Astrocyte (in vitro differentiated cells and primary cell): ENCODE results near the gene SPTBN2. TPM values are rescaled to one million over a fixed set of nuclear protein-coding genes. Genes with fewer than 3 reads are reported as not detected.
A peak's percentile ranks its signal among the peaks of the same experiment; 100 is the strongest.

Source experiments
- DNase-seq: peaks from one replicate; pipeline ENCODE4 v3.0.0-alpha.2; 2010; ENCODE audit warnings: low read depth
- FAIRE-seq: peaks from 2 replicates; lab custom pipeline; 2011; peaks lifted over from hg19 to GRCh38; lab: Jason Lieb, UNC
- H2AFZ ChIP-seq: 2 replicates; pipeline ENCODE4 v1.6.0; 2012; ENCODE audit warnings: low read depth, low read length, inconsistent platforms
- H3K27ac ChIP-seq: 2 replicates; pipeline ENCODE4 v1.5.1; 2011; ENCODE audit warnings: low read depth, low read length, inconsistent platforms
- H3K27me3 ChIP-seq: 2 replicates; pipeline ENCODE4 v1.6.0; 2011; ENCODE audit warnings: low read length, inconsistent platforms; ENCODE audit not compliant: insufficient read depth
- H3K36me3 ChIP-seq: 2 replicates; pipeline ENCODE4 v1.5.1; 2011; ENCODE audit warnings: low read length, inconsistent platforms; ENCODE audit not compliant: insufficient read depth
- H3K4me1 ChIP-seq: 2 replicates; pipeline ENCODE4 v1.5.1; 2011; ENCODE audit warnings: low read length, inconsistent platforms; ENCODE audit not compliant: insufficient read depth
- H3K4me2 ChIP-seq: 2 replicates; pipeline ENCODE4 v1.6.0; 2012; ENCODE audit warnings: low read length, inconsistent platforms
- H3K4me3 ChIP-seq: 2 replicates; pipeline ENCODE4 v1.5.1; 2011; ENCODE audit warnings: low read depth, mild to moderate bottlenecking, low read length, inconsistent platforms; ENCODE audit not compliant: insufficient read depth
- H3K79me2 ChIP-seq: 2 replicates; pipeline ENCODE4 v1.6.0; 2012; ENCODE audit warnings: mild to moderate bottlenecking, low read length, inconsistent platforms; ENCODE audit not compliant: insufficient read depth
- H3K9ac ChIP-seq: 2 replicates; pipeline ENCODE4 v1.6.0; 2012; ENCODE audit warnings: mild to moderate bottlenecking, low read length, inconsistent platforms
- H3K9me3 ChIP-seq: 2 replicates; pipeline ENCODE4 v1.5.1; 2012; ENCODE audit warnings: low read depth, mild to moderate bottlenecking, low read length, inconsistent platforms; ENCODE audit not compliant: insufficient read depth
- H4K20me1 ChIP-seq: 2 replicates; pipeline ENCODE4 v1.6.0; 2012; ENCODE audit warnings: low read length, inconsistent platforms; ENCODE audit not compliant: insufficient read depth
- H3K27ac Mint-ChIP-seq: one replicate; pipeline ENCODE4 v1.8.0; 2021; ENCODE audit warnings: mild to moderate bottlenecking, mixed read lengths; ENCODE audit not compliant: unreplicated experiment
- H3K27me3 Mint-ChIP-seq: one replicate; pipeline ENCODE4 v1.8.0; 2021; ENCODE audit warnings: low read depth, mixed read lengths; ENCODE audit not compliant: unreplicated experiment
- H3K36me3 Mint-ChIP-seq: one replicate; pipeline ENCODE4 v1.8.0; 2021; ENCODE audit warnings: low read depth, mixed read lengths; ENCODE audit not compliant: unreplicated experiment
- H3K4me1 Mint-ChIP-seq: one replicate; pipeline ENCODE4 v1.8.0; 2021; ENCODE audit warnings: low read depth, mixed read lengths; ENCODE audit not compliant: unreplicated experiment
- H3K4me3 Mint-ChIP-seq: one replicate; pipeline ENCODE4 v1.8.0; 2021; ENCODE audit warnings: mild to moderate bottlenecking, moderate library complexity, mixed read lengths; ENCODE audit not compliant: unreplicated experiment
- H3K9me3 Mint-ChIP-seq: one replicate; pipeline ENCODE4 v1.8.0; 2021; ENCODE audit warnings: mild to moderate bottlenecking, mixed read lengths; ENCODE audit not compliant: unreplicated experiment
- EZH2 ChIP-seq: IDR thresholded peaks from 2 replicates; pipeline ENCODE4 v1.6.1; 2012; ENCODE audit warnings: mild to moderate bottlenecking, low read length, inconsistent platforms; ENCODE audit not compliant: insufficient read depth
- total RNA-seq: library from RNA; stranded (reverse); gene quantifications from 2 replicates; pipeline ENCODE4 v1.2.1, GENCODE V29; 2021
- TF ChIP-seq, protein P1 (sequence below): IDR thresholded peaks from 2 replicates; pipeline ENCODE4 v1.5.1; 2011; ENCODE audit warnings: low read depth, mild to moderate bottlenecking, inconsistent platforms, low read length, moderate library complexity; ENCODE audit not compliant: insufficient read depth

SPTBN2 gene
- total RNA-seq, 1 donor from 2014 or later: 18.2 TPM

DNA sequence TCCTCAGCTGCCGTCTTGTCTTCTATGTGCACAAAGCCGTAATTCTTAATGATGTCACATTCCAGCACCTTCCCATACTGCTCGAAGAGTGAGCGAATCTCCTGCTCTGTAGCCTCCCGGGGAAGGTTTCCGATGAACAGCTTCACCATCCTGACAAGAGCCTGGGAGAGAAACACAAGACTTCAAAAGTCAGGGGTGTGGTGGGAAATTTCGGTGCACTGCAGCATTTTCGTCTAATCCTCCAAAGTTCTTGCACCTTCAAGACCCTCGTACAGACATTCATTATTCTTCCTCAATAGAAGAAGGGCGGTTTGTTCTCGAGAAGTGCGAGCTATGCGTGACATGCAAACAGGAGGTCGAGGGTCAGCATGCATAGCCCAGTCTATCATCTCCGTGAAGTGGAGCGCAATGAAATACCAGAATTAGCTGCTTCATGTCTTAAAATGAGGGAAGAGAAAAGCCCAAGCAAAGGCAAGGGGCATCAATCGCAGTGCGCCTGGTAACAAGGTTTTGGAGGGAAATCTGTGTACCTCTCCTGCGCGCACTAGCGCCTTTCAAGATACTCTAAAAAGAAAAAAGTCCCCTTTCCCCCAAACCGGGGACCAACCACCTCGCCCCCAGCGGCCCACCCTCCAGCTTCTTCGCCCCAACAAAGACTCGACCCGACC, 52.0 kb downstream of the SPTBN2 start:
- Mint-ChIP-seq H3K27me3 (no peaks in the 10 kb centered on the region), H3K27ac (peak overlapping the region; percentile 98), H3K9me3 (no peaks in the 10 kb centered on the region), H3K4me1 (peaks cover 12% of the 10 kb centered on the region), H3K4me3 (peak overlapping the region; percentile 91), H3K36me3 (peaks cover 9% of the 10 kb centered on the region)
- peak overlapping the region; percentile 95 for H3K27ac ChIP-seq
- H3K4me1 ChIP-seq: peaks cover 19% of the 10 kb centered on the region
- no peak for TF ChIP-seq EZH2
- TF ChIP-seq, protein P1, sequence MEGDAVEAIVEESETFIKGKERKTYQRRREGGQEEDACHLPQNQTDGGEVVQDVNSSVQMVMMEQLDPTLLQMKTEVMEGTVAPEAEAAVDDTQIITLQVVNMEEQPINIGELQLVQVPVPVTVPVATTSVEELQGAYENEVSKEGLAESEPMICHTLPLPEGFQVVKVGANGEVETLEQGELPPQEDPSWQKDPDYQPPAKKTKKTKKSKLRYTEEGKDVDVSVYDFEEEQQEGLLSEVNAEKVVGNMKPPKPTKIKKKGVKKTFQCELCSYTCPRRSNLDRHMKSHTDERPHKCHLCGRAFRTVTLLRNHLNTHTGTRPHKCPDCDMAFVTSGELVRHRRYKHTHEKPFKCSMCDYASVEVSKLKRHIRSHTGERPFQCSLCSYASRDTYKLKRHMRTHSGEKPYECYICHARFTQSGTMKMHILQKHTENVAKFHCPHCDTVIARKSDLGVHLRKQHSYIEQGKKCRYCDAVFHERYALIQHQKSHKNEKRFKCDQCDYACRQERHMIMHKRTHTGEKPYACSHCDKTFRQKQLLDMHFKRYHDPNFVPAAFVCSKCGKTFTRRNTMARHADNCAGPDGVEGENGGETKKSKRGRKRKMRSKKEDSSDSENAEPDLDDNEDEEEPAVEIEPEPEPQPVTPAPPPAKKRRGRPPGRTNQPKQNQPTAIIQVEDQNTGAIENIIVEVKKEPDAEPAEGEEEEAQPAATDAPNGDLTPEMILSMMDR: no peak
- peak overlapping the region; percentile 92 for H3K4me2 ChIP-seq
- no peaks in the 10 kb centered on the region for H3K9me3 ChIP-seq
- H4K20me1 ChIP-seq: peaks cover 27% of the 10 kb centered on the region
- DNase-seq: peak; percentile 19
- FAIRE-seq: no peak
- no peaks in the 10 kb centered on the region for H3K27me3 ChIP-seq
- H3K36me3 ChIP-seq: peaks cover 8% of the 10 kb centered on the region
- H3K4me3 ChIP-seq: peak overlapping the region; percentile 78
- H3K79me2 ChIP-seq: peaks cover 35% of the 10 kb centered on the region
- H2AFZ ChIP-seq: peak overlapping the region; percentile 62
- H3K9ac ChIP-seq: peak overlapping the region; percentile 87

DNA sequence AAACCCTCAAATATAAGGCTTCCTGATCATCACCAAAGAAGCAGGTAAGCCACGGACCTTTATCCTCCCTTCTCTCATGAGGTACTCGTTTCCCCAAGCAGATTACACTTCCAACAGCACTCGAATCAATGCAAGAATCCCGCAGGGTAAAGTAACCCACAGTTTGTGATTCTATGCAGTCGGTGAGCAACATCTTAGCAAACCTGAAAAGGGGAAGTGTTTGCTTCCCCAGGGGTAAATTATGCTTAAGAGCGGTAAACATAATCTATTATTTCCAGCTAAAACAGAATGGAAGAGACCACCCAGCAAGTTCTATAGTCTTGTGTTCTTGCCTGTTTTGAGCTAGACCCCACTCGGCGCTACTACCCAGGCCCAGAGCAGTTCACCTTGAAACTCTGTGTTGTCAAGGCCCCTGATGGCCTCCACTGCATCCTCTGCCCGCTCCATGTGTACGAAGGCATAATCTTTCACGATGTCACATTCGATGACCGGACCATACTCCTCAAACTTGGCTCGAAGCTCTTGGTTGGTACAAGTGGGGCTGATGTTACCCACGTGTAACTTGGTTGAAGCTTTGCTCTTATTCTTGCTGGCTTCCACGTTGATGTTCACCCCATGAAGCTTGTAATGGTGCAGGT, 52.6 kb downstream of the SPTBN2 start:
- Mint-ChIP-seq H3K4me3 (peak overlapping the region; percentile 91), H3K9me3 (no peaks in the 10 kb centered on the region), H3K36me3 (peaks cover 9% of the 10 kb centered on the region), H3K4me1 (peaks cover 12% of the 10 kb centered on the region), H3K27ac (no peak overlapping the region), H3K27me3 (no peaks in the 10 kb centered on the region)
- TF ChIP-seq, protein P1: no peak
- TF ChIP-seq EZH2: no peak
- DNase-seq (no peak), FAIRE-seq (no peak)
- Histone ChIP-seq H3K27ac (no peak overlapping the region), H4K20me1 (peaks cover 31% of the 10 kb centered on the region), H3K27me3 (no peaks in the 10 kb centered on the region), H3K79me2 (peaks cover 41% of the 10 kb centered on the region), H3K9ac (no peak overlapping the region), H3K4me3 (peak overlapping the region; percentile 78), H3K9me3 (no peaks in the 10 kb centered on the region), H2AFZ (no peak overlapping the region), H3K36me3 (peaks cover 8% of the 10 kb centered on the region), H3K4me1 (peaks cover 19% of the 10 kb centered on the region), H3K4me2 (peak overlapping the region; percentile 92)
